Activated CD4-positive, alpha-beta T cell treated with anti-CD3 and anti-CD28 coated beads, Interleukin-2, amount 50 U/mL, for 16 hours (primary cell): ENCODE results near the gene SFXN2.
"Not testable (repeated sequence)": the region's sequence is repeated elsewhere in the genome, so short reads cannot be mapped to it uniquely, and the experiment has no call there.

Source experiments
- DNase-seq: peaks from one replicate; pipeline ENCODE4 v3.0.0-alpha.2; 2020

SFXN2 gene

GRCh38 chr10:102723989-102724388 lies 9.6 kb downstream of the SFXN2 start:
- no peak for DNase-seq

GRCh38 chr10:102726274-102726673 lies 11.8 kb downstream of the SFXN2 start:
- DNase-seq, result no peak

- DNase-seq, result no peak
Measured at GRCh38 chr10:102727037-102727818, 12.8 kb downstream of the SFXN2 start.

GRCh38 chr10:102729029-102730026 lies 14.9 kb downstream of the SFXN2 start:
- DNase-seq, result peak; percentile 59

- DNase-seq, result no peak
Measured at GRCh38 chr10:102731222-102731800, 16.9 kb downstream of the SFXN2 start.

GRCh38 chr10:102732661-102733060 lies 18.2 kb downstream of the SFXN2 start:
- DNase-seq, result no peak

GRCh38 chr10:102735065-102735562 lies 20.7 kb downstream of the SFXN2 start:
- no peak for DNase-seq

- no peak for DNase-seq
Measured at GRCh38 chr10:102738692-102739121, 24.3 kb downstream of the SFXN2 start.

GRCh38 chr10:102740229-102740628 lies 25.8 kb downstream of the SFXN2 start:
- DNase-seq, result no peak

- no peak for DNase-seq
Measured at GRCh38 chr10:102741726-102742237, 27.3 kb downstream of the SFXN2 start.

- DNase-seq, result not testable (repeated sequence)
Measured at GRCh38 chr10:102742313-102742712, 27.9 kb downstream of the SFXN2 start.

- no peak for DNase-seq
Measured at GRCh38 chr10:102743078-102743587, 28.7 kb downstream of the SFXN2 start.

GRCh38 chr10:102743588-102744373 lies 29.3 kb downstream of the SFXN2 start, which contains the start of gene WBP1L:
TSS of gene WBP1L (plus strand) at chr10:102743948. CDS start at chr10:102744054, 106 bp downstream.
- peak; percentile 99 for DNase-seq

GRCh38 chr10:102744374-102745051 lies 30.1 kb downstream of the SFXN2 start:
- peak; percentile 16 for DNase-seq

- DNase-seq, result no peak
Measured at GRCh38 chr10:102745157-102745556, 30.7 kb downstream of the SFXN2 start.

- no peak for DNase-seq
Measured at GRCh38 chr10:102752266-102752930, 38.0 kb downstream of the SFXN2 start.

GRCh38 chr10:102752934-102753664 lies 38.7 kb downstream of the SFXN2 start:
- DNase-seq, result peak; percentile 33

- DNase-seq, result no peak
Measured at GRCh38 chr10:102753718-102754117, 39.3 kb downstream of the SFXN2 start.

GRCh38 chr10:102757323-102757722 lies 42.9 kb downstream of the SFXN2 start:
- DNase-seq, result no peak
